OCI-M2 (cell line): ENCODE data around the gene TOM1L2.
A peak's percentile ranks its signal among the peaks of the same experiment; 100 is the strongest.

Experiments
- DNase-seq: peaks from one replicate; lab custom pipeline; 2025; ENCODE audit not compliant: unreplicated experiment; lab: John Stamatoyannopoulos, UW

TOM1L2 gene

DNA sequence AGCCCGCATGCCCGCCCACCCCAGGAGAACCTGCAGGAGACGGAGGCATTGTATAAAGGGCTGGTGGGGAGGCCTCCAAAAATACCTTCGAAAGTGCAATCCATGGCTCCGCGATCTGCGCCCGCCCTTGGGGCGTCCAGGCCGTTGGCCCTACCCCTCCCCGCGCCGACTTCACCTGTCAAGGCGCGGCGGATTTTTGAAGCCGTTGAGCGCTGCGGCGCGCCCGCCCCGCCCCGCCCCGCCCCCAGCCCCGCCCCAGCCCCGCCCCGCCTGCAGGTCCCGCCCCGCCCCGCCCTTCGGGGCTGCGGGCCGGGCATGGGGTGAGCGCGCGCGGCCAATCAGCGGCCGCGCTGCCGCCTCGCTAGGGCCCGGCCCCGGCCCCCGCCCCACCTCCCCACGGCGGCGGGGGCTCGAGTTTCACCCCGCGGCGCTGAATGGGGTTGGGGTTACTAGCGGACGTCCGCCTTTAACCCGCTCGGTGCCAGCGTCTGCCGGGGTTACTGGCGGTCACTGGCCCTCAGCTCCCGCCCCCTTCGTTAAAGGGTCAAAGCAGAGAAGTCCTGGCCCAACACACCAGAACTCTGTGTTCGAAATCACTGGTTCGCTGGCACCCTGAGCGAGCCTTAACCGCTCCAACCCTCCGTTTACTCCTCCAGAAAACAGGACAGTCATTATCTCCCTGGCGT lies 148.6 kb downstream of the TOM1L2 start:
- DNase-seq = peak; percentile 56

- DNase-seq = no peak
Measured at GRCh38 chr17:17822616-17823015, 149.6 kb downstream of the TOM1L2 start.

DNA sequence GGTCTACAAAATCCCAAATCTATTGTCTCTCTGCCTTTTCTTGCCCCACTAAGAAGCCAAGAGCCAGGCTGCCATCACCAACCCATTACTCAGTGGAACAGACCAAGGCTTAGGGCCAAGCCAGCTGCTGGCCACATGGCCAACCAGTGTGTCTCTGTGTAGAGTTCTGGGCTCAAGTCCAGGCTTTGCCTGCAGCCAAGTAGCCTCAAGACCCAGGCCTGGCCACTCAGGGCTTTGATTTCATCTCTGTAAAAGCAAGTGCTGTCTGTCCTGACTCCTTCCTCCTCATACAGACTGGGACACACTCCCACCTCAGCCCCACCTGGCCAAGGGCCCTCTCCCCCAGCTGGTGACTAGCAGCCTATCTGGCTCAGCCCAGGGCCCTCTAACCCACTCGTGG lies 150.0 kb downstream of the TOM1L2 start:
- no peak for DNase-seq

DNA sequence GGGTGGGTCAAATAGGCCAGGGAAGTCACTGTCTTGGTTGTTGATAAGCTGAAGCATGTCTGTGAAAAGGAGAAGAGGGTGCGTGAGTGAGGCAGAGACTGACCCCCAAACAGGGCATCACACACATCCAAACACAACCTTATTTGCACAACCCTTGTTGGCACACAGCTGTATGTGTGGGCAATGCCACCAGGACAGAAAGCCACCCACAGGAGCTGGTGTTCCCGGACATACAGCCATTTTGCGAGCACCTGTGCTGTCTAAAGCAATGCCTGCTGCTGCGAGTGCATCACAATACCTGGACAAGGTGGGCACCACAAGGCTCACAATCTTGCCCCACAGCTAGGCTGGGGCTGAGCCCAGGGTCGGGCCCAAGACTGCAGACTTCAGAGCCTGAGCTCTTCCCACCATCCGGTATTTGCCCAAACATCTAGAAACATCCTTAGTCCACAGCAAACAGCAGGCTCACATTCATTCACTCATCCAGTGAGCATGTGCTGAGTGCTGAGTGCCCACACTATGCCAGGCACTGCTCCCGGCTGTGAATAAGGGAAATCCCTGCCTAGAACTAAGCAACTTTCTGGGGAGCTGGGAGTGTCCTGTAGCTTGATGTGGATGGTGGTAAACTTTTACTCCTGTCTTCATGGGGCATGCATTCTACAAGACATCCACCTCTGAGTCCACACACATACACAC lies 151.6 kb downstream of the TOM1L2 start:
- no peak for DNase-seq

DNA sequence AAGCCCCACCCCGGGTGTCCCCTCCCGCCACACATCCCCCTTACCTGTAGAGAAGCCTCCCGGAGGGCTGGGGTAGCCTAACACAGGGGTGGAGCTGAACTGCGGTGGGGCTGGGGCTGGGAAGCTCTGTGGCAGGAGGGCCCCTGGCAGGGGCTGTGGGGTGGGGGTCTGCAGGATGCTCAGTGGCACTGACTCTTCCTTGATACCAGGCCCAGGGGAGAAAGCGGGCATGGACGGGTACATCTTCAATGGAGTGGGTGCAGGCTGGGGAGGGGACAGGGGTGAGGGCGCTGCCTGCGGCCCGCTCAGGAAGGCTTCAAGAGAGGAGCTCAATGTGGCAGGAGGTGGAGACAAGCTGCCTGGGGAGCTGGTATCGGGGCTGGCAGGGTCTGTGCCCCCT lies 152.2 kb downstream of the TOM1L2 start:
- no peak for DNase-seq

GRCh38 chr17:17819561-17819995 lies 152.6 kb downstream of the TOM1L2 start:
- DNase-seq = no peak

DNA sequence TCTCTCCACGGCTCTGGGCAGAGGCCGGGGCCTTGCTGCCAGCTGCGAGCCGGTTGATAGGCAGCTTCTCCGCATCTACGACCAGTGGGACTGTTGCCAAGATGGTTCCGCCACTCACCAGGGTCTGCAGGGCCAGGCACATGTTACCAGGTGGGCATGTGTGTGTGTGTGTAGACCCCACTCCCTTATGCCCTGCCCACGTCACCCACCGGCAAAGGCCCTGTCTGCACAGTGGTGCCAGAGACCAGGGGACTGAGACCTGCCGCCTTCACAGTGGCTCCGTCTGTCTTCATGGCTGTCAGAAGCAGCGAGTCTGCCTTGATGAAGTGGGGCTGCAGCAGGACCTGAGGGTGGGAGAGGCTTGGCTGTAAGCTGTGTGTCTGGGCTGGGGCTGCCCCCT lies 153.1 kb downstream of the TOM1L2 start:
- no peak for DNase-seq

DNA sequence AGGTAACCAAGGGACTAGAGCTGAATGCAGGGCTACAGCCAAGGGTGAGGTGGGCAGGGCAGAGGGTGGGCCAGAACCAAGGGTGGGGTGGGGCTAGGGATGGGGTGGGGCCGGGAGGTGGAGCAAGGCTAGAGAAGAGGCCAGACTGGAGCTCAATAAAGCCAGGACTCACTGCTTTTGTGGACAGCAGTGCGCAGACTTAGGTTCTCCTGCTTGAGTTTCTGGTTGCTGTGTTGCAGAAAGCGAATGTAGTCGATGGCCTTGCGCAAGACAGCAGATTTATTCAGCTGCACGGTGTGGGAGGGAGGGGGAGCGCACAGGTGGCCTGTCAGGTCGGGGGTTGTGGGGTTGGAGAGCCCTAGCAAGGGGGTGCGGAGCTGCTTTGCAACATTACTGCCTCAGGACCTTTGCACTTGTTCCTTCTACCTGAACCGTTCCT lies 154.1 kb downstream of the TOM1L2 start:
- DNase-seq = no peak

DNA sequence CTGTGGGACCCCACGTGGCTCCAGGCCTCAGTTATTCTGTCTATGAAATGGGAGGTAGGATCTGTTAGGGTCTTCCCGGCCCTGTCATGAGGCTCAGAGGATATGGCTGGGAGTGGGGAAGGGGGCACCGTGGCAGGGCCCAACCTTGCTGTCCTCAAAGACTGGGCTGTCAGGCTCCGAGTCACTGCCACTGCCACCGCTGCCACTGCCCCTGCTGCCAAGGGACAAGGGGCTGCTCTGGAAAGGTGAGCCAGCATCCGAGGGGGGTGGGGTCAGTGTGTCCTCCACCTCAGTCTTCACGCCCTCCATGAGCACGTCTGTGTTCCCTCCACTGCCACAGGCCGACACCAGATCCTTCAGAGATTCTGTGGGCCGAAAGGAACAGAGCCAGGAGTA lies 154.7 kb downstream of the TOM1L2 start:
- no peak for DNase-seq

DNA sequence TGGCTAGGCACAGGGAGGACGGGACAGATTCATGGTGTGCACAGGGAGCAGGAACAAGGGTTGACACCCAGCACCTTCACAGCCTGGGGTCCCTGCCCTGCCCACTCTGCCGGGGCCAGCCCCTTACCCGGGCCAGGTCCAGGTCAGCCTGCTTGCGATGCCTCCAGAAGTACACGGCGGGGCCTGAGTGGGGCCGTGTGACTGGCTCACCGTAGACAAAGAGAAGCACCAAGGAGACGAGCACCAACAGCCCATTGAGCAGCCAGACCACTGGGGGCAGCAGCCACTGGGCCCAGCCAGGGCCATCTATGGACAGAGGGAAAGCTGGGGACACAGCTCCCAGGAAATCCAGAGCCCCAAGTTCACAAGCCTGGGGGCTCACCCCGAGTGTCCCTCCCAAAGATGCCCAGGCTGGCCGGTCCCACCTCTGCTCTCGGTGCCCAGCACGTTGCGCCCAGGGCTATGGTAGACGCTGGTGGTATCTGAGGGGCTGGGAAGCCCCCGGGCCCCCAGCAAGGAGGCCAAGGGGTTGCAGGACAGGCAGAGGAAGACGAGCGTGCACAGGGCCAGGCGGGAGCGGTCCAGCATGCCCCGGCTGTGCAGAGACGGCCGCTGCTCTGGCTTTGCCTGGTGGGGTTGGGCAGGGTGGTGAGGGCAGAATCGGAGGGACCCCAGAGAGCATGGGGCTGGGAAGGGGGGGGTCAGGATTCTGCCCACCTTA lies 155.2 kb downstream of the TOM1L2 start:
- no peak for DNase-seq

DNA sequence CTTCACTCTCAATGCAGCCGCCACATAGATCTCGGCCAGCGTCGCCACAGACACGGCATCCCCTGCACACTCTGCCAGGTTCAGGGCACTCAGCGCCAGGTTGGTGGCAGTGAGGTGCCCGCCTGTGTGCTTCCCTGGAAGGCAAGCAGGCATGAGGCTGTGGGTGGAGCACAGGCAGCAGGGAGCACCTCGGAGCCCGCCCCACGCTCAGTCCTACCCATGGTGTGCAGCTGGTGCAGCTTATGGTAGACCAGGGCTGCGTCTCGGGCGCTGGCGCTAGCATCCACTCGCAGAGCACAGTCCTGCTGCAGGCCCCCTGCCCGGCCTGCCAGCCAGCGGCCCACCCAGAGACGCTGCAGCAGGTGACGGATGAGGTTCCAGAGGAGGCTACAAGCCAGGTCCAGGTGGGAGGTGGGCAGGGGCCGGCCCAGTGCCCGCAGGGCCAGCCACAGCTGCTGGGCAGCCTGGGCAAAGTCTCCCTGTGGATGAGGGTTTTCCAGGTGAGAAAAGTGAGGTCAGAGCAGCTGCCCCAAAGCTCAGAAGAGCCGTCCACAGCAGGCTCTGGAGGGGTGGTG lies 155.9 kb downstream of the TOM1L2 start:
- DNase-seq = no peak

DNA sequence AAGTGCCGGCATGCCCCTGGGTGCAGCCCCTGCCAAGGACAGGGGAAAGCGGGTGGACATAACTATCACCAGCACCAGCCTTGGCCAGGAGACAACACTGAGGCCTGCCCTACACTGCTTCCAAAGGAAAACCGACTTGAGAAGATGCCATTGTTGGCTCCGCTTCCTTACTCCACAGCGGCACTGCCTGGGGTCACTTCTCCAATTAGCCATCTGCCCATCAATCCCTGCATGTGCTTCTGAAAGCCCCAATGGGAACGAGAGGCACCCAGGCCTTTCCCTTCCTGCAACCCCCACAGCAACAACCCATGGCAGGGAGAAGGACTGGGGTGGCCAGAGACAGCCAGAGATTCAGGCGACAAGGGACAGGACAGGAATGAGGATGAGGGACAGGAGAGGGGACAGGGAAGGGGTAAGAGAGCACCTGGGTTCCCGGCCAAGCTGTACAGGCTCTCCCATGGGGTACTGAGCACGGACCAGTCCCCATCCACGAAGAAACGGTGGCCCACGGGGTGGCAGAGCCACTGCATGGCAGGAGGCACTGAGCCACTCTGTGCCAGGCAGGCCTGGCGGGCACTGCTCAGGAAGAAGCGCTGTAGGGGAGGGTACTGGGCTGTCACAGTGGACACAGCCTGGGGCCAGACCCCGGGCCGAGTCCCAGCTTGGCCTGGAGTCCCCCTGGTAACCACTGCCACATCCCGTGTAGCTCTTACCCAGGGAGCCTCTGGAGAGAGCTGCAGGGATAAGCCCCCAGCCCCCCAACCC lies 156.6 kb downstream of the TOM1L2 start:
- no peak for DNase-seq

- DNase-seq = no peak
Measured at GRCh38 chr17:17815062-17815406, 157.2 kb downstream of the TOM1L2 start.

GRCh38 chr17:17814162-17815061 lies 157.8 kb downstream of the TOM1L2 start:
- no peak for DNase-seq

- DNase-seq = no peak
Measured at GRCh38 chr17:17813725-17814095, 158.5 kb downstream of the TOM1L2 start.

DNA sequence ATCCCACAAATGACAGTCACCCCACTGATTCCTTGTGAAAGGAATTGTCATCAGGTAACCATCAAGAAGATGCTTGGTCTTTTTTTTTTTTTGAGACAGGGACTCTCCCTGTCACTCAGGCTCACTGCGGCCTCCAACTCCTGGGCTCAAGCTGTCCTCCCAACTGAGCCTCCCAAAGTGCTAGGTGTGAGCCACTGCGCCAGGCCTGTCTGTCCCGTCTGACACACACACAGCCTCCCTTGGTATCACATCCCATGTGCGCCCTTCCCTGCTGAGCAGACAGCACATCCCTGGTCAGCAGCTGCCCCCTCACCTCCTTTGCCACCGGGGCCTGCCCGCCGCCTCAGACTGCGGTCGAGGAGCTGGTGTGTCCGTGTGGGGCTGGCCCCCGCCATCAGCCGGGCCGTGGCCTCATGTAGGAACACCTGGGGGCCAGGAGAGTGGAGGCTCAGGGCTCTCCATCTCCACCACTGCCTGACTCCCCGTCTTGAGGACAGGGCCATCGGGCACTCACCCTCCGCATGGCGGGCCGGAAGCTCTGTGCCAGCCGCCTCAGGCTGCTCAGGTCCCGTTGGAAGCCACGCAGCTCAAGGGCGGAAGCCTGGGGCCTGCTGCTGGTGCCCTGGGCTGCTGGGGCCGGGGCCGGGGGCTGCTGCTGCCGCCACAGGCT lies 159.0 kb downstream of the TOM1L2 start:
- DNase-seq = no peak

- DNase-seq = no peak
Measured at GRCh38 chr17:17812211-17813054, 159.8 kb downstream of the TOM1L2 start.

- no peak for DNase-seq
Measured at GRCh38 chr17:17811381-17812210, 160.6 kb downstream of the TOM1L2 start.
